GM12874 (cell line): Measurements from ENCODE around the gene DST.

ENCODE experiments used
- TF ChIP-seq, protein P1 (sequence below): IDR thresholded peaks from 2 replicates; pipeline ENCODE4 v1.5.1; 2011; ENCODE audit warnings: low read depth, mild to moderate bottlenecking, control low read depth, low read length, moderate library complexity; ENCODE audit not compliant: insufficient read depth

Gene DST

DNA sequence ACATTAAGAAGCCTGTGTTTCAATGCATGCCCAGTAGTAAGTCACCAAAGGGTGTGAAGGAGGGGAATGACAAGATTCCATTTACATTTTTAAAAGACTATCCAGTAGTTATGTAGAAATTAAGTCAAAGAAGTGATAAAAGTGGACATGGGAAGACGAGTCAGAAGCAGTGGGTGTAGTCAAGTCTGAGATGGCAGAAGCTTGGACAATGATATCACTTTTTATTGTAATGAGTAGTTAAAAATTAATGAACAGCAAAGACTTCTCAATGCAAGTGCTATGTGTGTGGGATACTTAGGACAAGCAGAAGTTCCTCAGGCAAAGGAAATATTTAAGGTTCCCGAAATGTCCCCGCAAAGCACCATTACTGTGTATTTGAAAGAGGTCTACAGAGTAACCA is 156.0 kb downstream of the DST start:
- TF ChIP-seq, protein P1, sequence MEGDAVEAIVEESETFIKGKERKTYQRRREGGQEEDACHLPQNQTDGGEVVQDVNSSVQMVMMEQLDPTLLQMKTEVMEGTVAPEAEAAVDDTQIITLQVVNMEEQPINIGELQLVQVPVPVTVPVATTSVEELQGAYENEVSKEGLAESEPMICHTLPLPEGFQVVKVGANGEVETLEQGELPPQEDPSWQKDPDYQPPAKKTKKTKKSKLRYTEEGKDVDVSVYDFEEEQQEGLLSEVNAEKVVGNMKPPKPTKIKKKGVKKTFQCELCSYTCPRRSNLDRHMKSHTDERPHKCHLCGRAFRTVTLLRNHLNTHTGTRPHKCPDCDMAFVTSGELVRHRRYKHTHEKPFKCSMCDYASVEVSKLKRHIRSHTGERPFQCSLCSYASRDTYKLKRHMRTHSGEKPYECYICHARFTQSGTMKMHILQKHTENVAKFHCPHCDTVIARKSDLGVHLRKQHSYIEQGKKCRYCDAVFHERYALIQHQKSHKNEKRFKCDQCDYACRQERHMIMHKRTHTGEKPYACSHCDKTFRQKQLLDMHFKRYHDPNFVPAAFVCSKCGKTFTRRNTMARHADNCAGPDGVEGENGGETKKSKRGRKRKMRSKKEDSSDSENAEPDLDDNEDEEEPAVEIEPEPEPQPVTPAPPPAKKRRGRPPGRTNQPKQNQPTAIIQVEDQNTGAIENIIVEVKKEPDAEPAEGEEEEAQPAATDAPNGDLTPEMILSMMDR, result no peak

DNA sequence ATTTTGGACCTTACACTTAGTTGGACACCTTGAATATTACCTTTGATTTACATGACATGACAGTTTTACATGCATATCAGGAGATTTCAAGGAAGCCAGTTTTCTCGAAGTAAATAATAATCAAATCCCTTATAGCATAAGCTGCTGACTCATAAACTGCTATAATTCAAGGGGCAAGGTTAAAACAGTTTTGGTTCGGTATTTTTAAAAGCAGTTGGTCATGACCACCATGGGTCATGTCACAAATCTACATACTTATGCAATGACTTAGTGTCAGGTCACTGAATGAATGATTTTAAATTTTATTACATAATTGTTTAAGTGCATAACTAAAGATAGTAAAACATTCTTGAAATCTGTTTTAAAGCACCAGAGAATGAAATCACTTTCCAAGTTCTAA is 158.0 kb downstream of the DST start:
- TF ChIP-seq, protein P1, result no peak

DNA sequence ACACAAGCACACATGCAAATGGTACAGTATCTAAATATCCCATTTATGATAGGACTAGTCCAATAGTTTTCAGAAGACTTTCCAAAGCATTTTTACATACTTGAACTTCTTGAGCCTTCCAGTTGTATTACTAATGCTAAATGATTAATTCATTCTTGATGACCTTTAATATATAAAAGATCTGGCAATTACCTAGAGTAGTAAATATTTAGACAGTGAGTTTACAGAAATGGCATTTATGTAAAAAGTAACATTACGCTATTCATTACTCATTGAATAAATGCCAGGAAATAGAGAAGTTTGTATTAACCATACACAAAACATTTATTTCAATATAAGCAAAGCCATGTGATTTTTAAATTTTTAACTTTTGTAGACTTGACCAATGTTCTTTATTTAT is 158.8 kb downstream of the DST start:
- TF ChIP-seq, protein P1, result no peak

DNA sequence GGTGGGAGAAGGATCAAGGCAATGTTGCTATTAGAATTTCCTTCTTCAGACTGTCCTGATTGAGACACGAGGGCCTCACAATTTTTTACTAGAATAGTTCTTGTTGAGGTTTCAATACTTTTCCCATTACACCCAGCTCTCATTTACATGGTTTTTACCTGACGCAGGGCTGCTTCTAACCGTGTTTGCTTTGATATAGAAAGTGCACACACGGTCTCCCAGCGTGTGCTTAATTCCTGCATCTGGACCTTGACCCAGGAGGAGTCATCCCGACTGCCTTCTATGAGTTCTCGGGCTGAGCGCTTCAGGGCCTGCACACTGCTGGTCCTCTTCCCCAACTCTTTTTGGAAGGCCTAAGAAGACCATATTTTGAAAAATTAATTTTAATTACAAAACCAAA is 160.2 kb downstream of the DST start:
- TF ChIP-seq, protein P1, result no peak

DNA sequence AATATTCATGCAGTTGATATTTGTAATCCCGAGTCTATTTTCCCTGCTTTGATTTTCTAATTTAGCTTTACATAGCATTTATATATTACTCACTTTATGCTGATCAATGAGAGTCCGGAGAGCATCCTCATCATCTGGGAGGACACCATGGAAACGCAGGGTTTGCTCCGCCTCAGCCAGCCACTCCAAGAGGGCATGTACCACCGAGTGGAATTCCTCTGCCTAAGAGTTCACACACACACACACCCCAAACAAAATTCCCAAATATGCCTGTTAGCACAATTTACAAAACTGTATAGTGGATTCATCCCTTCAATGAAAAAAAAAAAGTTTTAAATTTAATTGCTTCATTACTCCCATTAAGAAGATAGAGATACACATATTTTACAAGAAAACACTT is 160.7 kb downstream of the DST start:
- TF ChIP-seq, protein P1, result no peak

DNA sequence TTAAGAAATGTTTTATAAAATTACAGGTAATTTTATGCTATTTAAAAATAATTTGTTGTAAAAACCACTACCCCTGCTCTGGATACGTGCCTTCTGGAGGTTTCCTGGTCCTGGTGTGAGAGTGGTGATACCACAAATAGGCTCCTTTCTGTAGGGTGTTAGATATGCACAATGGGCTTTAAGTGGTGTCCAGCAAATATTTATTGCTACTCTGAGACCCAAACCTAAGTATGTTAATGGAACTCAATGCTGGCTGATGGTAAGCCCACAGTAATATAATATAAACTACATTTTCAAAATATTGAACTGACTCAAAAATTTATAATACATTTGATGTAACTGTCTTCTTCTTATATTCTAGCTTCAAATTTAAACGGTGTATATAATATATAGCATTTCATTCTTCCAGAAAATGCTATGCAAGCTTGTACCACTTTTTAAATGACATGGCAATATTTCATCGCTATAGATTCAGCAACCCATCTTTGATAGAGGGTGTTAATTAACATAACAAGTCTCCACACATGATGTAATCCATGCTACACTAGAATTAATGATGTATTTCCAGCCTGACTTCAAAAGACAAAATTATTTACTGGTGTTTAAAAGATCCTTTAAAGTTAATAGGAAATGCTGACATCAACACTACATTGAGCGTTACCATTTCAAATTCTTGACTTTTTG is 161.9 kb downstream of the DST start:
- TF ChIP-seq, protein P1, result no peak

DNA sequence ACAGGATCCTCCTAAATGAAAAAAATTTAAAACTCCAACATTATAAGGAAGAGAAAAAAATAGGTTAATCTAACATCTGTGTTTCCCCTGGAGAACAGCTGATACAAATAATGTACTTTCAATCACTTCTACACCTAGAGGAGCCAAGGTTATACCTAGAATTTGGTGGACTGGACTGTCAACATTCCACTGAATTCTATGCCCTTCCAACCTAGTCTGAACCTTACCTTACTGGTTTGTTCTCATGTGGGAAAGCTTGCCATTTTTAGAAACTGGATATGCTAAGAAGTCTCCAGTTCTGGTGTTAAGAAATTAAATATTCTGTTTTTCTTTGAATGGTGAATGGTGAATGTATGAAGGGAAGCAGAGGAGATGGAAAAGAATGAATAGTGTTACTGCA is 162.4 kb downstream of the DST start:
- TF ChIP-seq, protein P1, result no peak

DNA sequence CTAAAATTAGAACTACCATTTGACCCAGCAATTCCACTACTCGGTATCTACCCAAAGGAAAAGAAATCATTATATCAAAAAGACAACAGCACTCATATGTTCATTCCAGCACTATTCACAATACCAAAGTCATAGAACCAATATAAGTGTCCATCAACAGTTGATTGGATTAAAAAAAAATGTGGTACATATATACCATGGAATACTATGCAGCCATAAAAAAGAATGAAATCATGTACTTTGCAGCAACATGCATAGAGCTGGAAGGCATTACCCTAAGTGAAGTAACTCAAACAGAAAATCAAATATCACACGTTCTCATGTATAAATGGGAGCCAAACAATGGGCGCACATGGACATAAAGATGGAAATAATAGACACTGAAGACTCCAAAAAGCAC is 163.3 kb downstream of the DST start:
- TF ChIP-seq, protein P1, result no peak
